Measurements from ENCODE around the gene MED16. TPM values are rescaled to one million over a fixed set of nuclear protein-coding genes. Genes with fewer than 3 reads are reported as not detected.
A peak's percentile ranks its signal among the peaks of the same experiment; 100 is the strongest.

Gene MED16
- total and polyA plus RNA-seq, 10 of the 15 experiments (the other 5 are each of a cell fraction or from before 2014, with no cell fraction given) = 0.56 to 51.1 (median 13.6) TPM

DNA sequence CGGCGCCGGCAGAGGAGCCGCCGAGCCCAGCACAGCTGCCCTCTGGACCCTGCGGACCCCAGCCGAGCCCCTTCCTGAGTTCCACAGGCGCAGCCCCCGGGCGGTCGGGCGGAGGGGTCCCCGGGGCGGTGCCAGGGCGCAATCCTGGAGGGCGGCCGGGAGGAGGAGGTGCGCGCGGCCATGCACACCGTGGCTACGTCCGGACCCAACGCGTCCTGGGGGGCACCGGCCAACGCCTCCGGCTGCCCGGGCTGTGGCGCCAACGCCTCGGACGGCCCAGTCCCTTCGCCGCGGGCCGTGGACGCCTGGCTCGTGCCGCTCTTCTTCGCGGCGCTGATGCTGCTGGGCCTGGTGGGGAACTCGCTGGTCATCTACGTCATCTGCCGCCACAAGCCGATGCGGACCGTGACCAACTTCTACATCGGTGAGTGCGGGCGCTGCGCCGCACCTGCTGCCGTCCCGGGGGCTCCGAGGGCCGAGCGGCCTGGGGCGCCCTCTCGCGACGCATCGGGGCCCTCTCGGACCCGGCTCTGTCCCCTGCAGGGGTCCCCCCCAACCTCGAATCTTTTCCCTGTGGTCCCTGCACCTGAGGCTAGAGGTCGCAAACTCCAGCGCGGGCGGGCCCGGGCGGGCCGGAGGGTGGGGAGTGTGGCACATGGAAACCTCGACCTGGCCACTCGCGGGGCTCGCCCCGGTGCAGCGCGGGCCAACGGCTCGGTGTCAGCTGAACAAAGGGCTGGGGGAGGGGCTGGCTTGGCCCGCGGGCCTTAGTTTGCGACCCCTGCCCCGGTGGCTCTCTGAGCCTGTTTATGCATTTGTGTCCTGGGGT lies 24.6 kb upstream of the MED16 start, which contains the start of gene KISS1R (continued):
- TF ChIP-seq RELA (IDR thresholded peaks at IDR 0.05; ENCODE audit: borderline replicate concordance, partially characterized antibody) (no peak), ZNF24 (IDR thresholded peaks at IDR 0.05) (no peak), KAT2A (conservative IDR thresholded peaks at IDR 0.05; ENCODE audit: control insufficient read depth, low read depth, low read length) (no peak), RAD21 (IDR thresholded peaks at IDR 0.05; ENCODE audit: insufficient read depth, low read depth, low read length) (peak; percentile 79), RCOR1 (conservative IDR thresholded peaks at IDR 0.05; ENCODE audit: low read depth, low read length) (no peak), TAF1 (IDR thresholded peaks at IDR 0.05; ENCODE audit: borderline replicate concordance, low read depth, low read length) (no peak), HDAC2 (IDR thresholded peaks at IDR 0.05) (no peak), RBBP5 (conservative IDR thresholded peaks at IDR 0.05) (no peak), MYB (IDR thresholded peaks at IDR 0.05; ENCODE audit: borderline replicate concordance, low read depth, low read length) (no peak), NRF1 (conservative IDR thresholded peaks at IDR 0.05; ENCODE audit: low read depth, low read length) (no peak), NFYB (IDR thresholded peaks at IDR 0.05; ENCODE audit: insufficient read depth, low read depth, low read length) (no peak), SREBF2 (IDR thresholded peaks at IDR 0.05; ENCODE audit: low read length) (no peak), MEF2B (IDR thresholded peaks at IDR 0.05; ENCODE audit: partially characterized antibody, poor library complexity, severe bottlenecking) (no peak), BRCA1 (IDR thresholded peaks at IDR 0.05; ENCODE audit: low read depth, low read length) (no peak), IRF4 (IDR thresholded peaks at IDR 0.05; ENCODE audit: low read depth, low read length) (no peak), DPF2 (IDR thresholded peaks at IDR 0.05) (peak; percentile 83; the same call in 1 of the 2 replicates), IKZF2 (IDR thresholded peaks at IDR 0.05) (no peak), NFYA (IDR thresholded peaks at IDR 0.05; ENCODE audit: borderline replicate concordance, low read depth, low read length) (no peak), TARDBP (IDR thresholded peaks at IDR 0.05; ENCODE audit: borderline replicate concordance) (no peak), TCF3 (IDR thresholded peaks at IDR 0.05; ENCODE audit: borderline replicate concordance, insufficient read depth, low read depth, low read length) (peak; percentile 72; the same call in 1 of the 2 replicates)
- TF ChIP-seq, protein P1, sequence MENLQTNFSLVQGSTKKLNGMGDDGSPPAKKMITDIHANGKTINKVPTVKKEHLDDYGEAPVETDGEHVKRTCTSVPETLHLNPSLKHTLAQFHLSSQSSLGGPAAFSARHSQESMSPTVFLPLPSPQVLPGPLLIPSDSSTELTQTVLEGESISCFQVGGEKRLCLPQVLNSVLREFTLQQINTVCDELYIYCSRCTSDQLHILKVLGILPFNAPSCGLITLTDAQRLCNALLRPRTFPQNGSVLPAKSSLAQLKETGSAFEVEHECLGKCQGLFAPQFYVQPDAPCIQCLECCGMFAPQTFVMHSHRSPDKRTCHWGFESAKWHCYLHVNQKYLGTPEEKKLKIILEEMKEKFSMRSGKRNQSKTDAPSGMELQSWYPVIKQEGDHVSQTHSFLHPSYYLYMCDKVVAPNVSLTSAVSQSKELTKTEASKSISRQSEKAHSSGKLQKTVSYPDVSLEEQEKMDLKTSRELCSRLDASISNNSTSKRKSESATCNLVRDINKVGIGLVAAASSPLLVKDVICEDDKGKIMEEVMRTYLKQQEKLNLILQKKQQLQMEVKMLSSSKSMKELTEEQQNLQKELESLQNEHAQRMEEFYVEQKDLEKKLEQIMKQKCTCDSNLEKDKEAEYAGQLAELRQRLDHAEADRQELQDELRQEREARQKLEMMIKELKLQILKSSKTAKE (IDR thresholded peaks at IDR 0.05; ENCODE audit: low read depth, poor library complexity, severe bottlenecking) = no peak
- TF ChIP-seq, protein P2, sequence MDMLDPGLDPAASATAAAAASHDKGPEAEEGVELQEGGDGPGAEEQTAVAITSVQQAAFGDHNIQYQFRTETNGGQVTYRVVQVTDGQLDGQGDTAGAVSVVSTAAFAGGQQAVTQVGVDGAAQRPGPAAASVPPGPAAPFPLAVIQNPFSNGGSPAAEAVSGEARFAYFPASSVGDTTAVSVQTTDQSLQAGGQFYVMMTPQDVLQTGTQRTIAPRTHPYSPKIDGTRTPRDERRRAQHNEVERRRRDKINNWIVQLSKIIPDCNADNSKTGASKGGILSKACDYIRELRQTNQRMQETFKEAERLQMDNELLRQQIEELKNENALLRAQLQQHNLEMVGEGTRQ (IDR thresholded peaks at IDR 0.05; ENCODE audit: borderline replicate concordance, low read depth, low read length) = no peak
- TF ChIP-seq, protein P3, sequence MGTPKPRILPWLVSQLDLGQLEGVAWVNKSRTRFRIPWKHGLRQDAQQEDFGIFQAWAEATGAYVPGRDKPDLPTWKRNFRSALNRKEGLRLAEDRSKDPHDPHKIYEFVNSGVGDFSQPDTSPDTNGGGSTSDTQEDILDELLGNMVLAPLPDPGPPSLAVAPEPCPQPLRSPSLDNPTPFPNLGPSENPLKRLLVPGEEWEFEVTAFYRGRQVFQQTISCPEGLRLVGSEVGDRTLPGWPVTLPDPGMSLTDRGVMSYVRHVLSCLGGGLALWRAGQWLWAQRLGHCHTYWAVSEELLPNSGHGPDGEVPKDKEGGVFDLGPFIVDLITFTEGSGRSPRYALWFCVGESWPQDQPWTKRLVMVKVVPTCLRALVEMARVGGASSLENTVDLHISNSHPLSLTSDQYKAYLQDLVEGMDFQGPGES (IDR thresholded peaks at IDR 0.05) = no peak
- TF ChIP-seq, protein P4, sequence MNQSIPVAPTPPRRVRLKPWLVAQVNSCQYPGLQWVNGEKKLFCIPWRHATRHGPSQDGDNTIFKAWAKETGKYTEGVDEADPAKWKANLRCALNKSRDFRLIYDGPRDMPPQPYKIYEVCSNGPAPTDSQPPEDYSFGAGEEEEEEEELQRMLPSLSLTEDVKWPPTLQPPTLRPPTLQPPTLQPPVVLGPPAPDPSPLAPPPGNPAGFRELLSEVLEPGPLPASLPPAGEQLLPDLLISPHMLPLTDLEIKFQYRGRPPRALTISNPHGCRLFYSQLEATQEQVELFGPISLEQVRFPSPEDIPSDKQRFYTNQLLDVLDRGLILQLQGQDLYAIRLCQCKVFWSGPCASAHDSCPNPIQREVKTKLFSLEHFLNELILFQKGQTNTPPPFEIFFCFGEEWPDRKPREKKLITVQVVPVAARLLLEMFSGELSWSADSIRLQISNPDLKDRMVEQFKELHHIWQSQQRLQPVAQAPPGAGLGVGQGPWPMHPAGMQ (IDR thresholded peaks at IDR 0.05; ENCODE audit: borderline replicate concordance) = peak; percentile 22; the same call in 1 of the 2 replicates
